GM18873 (cell line): ENCODE results near the gene TBC1D21.

Source experiments
- ATAC-seq: cut with Tn5 transposase; IDR thresholded peaks from one replicate; pipeline ENCODE4 v1.9.1; 2021; ENCODE audit warnings: mild to moderate bottlenecking, moderate library complexity, moderate number of reproducible peaks; ENCODE audit not compliant: unreplicated experiment, low FRiP score

Gene TBC1D21

GRCh38 chr15:73873456-73873855 is at the start of gene TBC1D21:
Gene TBC1D21 (plus strand): TSS chr15:73873564. CDS start chr15:73873710, 146 bp downstream.
- no peak for ATAC-seq

GRCh38 chr15:73826711-73827251 is 46.6 kb upstream of the TBC1D21 start:
- ATAC-seq, result no peak

GRCh38 chr15:73829523-73829922 is 43.8 kb upstream of the TBC1D21 start:
- no peak for ATAC-seq

GRCh38 chr15:73832657-73833056 is 40.7 kb upstream of the TBC1D21 start:
- no peak for ATAC-seq

- ATAC-seq, result no peak
These were observed 36.5 kb upstream of the TBC1D21 start for GRCh38 chr15:73836845-73837244.

GRCh38 chr15:73838831-73839426 is 34.4 kb upstream of the TBC1D21 start:
- ATAC-seq, result no peak

- ATAC-seq, result no peak
These were observed 33.5 kb upstream of the TBC1D21 start for GRCh38 chr15:73839699-73840377.

- no peak for ATAC-seq
These were observed 32.6 kb upstream of the TBC1D21 start for GRCh38 chr15:73840771-73841170.

GRCh38 chr15:73841756-73842725 is 31.3 kb upstream of the TBC1D21 start:
- no peak for ATAC-seq

GRCh38 chr15:73843787-73844186 is 29.6 kb upstream of the TBC1D21 start:
- ATAC-seq, result no peak

- ATAC-seq, result no peak
These were observed 29.0 kb upstream of the TBC1D21 start for GRCh38 chr15:73844356-73844755.

- no peak for ATAC-seq
These were observed 27.9 kb upstream of the TBC1D21 start for GRCh38 chr15:73845507-73845906.

GRCh38 chr15:73845907-73846306 is 27.5 kb upstream of the TBC1D21 start:
- ATAC-seq, result no peak

GRCh38 chr15:73849641-73850040 is 23.7 kb upstream of the TBC1D21 start:
- ATAC-seq, result no peak

- ATAC-seq, result no peak
These were observed 23.1 kb upstream of the TBC1D21 start for GRCh38 chr15:73850228-73850627.

- ATAC-seq, result no peak
These were observed 21.7 kb upstream of the TBC1D21 start for GRCh38 chr15:73851689-73852088.

- ATAC-seq, result no peak
These were observed 20.9 kb upstream of the TBC1D21 start for GRCh38 chr15:73852507-73852906.

- no peak for ATAC-seq
These were observed 19.1 kb upstream of the TBC1D21 start for GRCh38 chr15:73854265-73854664.

GRCh38 chr15:73856458-73857192 is 16.7 kb upstream of the TBC1D21 start:
- no peak for ATAC-seq
